ENCODE measurements around the gene PHF11. TPM values are rescaled to one million over a fixed set of nuclear protein-coding genes. Genes with fewer than 3 reads are reported as not detected.

The PHF11 gene
- total RNA-seq, 1 donor from 2014 or later: 6.6 TPM

GRCh38 chr13:49466292-49466838 lies 29.4 kb upstream of the PHF11 start:
- H3K4me1 ChIP-seq: no peaks in the 10 kb centered on the region
- no peaks in the 10 kb centered on the region for H3K9me3 ChIP-seq (ENCODE audit: low read depth)
- H3F3A ChIP-seq (ENCODE audit: low read depth): no peaks in the 10 kb centered on the region
- peaks cover 14% of the 10 kb centered on the region for H3K36me3 ChIP-seq
- Mint-ChIP-seq H3K4me3 (no peak overlapping the region), H3K27ac (no peak overlapping the region), H3K27me3 (ENCODE audit: insufficient read depth, low read depth) (no peaks in the 10 kb centered on the region), H3K4me1 (no peaks in the 10 kb centered on the region), H3K9me3 (peaks cover 11% of the 10 kb centered on the region), H3K36me3 (peaks cover 32% of the 10 kb centered on the region)
- no peak overlapping the region for H3K9ac ChIP-seq
- H3K79me2 ChIP-seq (ENCODE audit: low read depth): no peaks in the 10 kb centered on the region
- DNase-seq (ENCODE audit: low spot score): no peak
- H3K27me3 ChIP-seq: no peaks in the 10 kb centered on the region
- TF ChIP-seq, protein P1, sequence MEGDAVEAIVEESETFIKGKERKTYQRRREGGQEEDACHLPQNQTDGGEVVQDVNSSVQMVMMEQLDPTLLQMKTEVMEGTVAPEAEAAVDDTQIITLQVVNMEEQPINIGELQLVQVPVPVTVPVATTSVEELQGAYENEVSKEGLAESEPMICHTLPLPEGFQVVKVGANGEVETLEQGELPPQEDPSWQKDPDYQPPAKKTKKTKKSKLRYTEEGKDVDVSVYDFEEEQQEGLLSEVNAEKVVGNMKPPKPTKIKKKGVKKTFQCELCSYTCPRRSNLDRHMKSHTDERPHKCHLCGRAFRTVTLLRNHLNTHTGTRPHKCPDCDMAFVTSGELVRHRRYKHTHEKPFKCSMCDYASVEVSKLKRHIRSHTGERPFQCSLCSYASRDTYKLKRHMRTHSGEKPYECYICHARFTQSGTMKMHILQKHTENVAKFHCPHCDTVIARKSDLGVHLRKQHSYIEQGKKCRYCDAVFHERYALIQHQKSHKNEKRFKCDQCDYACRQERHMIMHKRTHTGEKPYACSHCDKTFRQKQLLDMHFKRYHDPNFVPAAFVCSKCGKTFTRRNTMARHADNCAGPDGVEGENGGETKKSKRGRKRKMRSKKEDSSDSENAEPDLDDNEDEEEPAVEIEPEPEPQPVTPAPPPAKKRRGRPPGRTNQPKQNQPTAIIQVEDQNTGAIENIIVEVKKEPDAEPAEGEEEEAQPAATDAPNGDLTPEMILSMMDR (IDR thresholded peaks at IDR 0.05): no peak
- TF ChIP-seq EZH2phosphoT487 (IDR thresholded peaks at IDR 0.05): no peak
- no peak for TF ChIP-seq EZH2 (IDR thresholded peaks at IDR 0.05)
- no peak overlapping the region for H3K4me2 ChIP-seq
- H3K4me3 ChIP-seq: no peak overlapping the region
- no peaks in the 10 kb centered on the region for H4K20me1 ChIP-seq (ENCODE audit: low read depth)
- no peak overlapping the region for H3K27ac ChIP-seq
- no peak overlapping the region for H2AFZ ChIP-seq (replicated peaks)

DNA sequence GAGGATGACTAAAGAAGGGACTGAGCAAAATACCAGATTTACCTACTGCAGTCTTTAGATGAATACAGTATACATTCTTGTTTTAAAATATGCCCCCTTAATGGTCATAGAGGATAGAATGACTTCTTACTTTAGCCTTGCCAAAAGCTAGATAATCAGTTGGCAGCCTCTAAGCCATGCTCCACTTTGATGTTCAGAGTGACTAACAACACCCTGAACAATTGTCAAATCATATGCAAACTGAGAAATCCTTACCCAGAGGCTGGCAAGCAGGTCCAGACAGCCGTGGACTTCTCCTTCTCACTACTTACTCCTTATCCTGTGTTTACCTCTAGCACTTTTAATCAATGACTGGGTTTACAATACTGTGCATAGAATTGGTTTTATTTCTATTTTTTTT lies 23.6 kb upstream of the PHF11 start:
- Mint-ChIP-seq H3K4me1 (no peaks in the 10 kb centered on the region), H3K4me3 (no peak overlapping the region), H3K27me3 (ENCODE audit: insufficient read depth, low read depth) (no peaks in the 10 kb centered on the region), H3K36me3 (peaks cover 5% of the 10 kb centered on the region), H3K9me3 (no peaks in the 10 kb centered on the region), H3K27ac (no peak overlapping the region)
- no peak overlapping the region for H3K4me2 ChIP-seq
- no peak overlapping the region for H3K27ac ChIP-seq
- no peak overlapping the region for H3K4me3 ChIP-seq
- H3K79me2 ChIP-seq (ENCODE audit: low read depth): no peaks in the 10 kb centered on the region
- no peaks in the 10 kb centered on the region for H3K27me3 ChIP-seq
- no peaks in the 10 kb centered on the region for H3F3A ChIP-seq (ENCODE audit: low read depth)
- no peak overlapping the region for H2AFZ ChIP-seq (replicated peaks)
- H3K4me1 ChIP-seq: no peaks in the 10 kb centered on the region
- no peak overlapping the region for H3K9ac ChIP-seq
- TF ChIP-seq EZH2 (IDR thresholded peaks at IDR 0.05) (no peak), EZH2phosphoT487 (IDR thresholded peaks at IDR 0.05) (no peak)
- TF ChIP-seq, protein P1 (IDR thresholded peaks at IDR 0.05): no peak
- H4K20me1 ChIP-seq (ENCODE audit: low read depth): no peaks in the 10 kb centered on the region
- H3K9me3 ChIP-seq (ENCODE audit: low read depth): no peaks in the 10 kb centered on the region
- DNase-seq (ENCODE audit: low spot score): no peak
- peaks cover 5% of the 10 kb centered on the region for H3K36me3 ChIP-seq

DNA sequence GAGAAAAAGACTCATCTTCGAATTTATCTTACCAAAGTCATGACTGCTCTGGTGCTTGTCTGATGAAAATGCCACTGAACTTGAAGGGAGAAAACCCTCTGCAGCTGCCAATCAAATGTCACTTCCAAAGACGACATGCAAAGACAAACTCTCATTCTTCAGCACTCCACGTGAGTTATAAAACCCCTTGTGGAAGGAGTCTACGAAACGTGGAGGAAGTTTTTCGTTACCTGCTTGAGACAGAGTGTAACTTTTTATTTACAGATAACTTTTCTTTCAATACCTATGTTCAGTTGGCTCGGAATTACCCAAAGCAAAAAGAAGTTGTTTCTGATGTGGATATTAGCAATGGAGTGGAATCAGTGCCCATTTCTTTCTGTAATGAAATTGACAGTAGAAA lies 19.2 kb upstream of the PHF11 start:
- Histone ChIP-seq H3K4me3 (no peak overlapping the region), H3K9me3 (ENCODE audit: low read depth) (no peaks in the 10 kb centered on the region), H2AFZ (replicated peaks) (no peak overlapping the region), H3K27ac (no peak overlapping the region), H3F3A (ENCODE audit: low read depth) (no peaks in the 10 kb centered on the region), H4K20me1 (ENCODE audit: low read depth) (no peaks in the 10 kb centered on the region), H3K36me3 (no peaks in the 10 kb centered on the region), H3K27me3 (no peaks in the 10 kb centered on the region), H3K79me2 (ENCODE audit: low read depth) (no peaks in the 10 kb centered on the region), H3K9ac (no peak overlapping the region), H3K4me2 (no peak overlapping the region), H3K4me1 (no peaks in the 10 kb centered on the region)
- H3K4me3 Mint-ChIP-seq: no peak overlapping the region
- peaks cover 3% of the 10 kb centered on the region for H3K36me3 Mint-ChIP-seq
- H3K4me1 Mint-ChIP-seq: no peaks in the 10 kb centered on the region
- DNase-seq (ENCODE audit: low spot score): no peak
- no peak overlapping the region for H3K27ac Mint-ChIP-seq
- H3K27me3 Mint-ChIP-seq (ENCODE audit: insufficient read depth, low read depth): no peaks in the 10 kb centered on the region
- H3K9me3 Mint-ChIP-seq: no peaks in the 10 kb centered on the region
- TF ChIP-seq EZH2phosphoT487 (IDR thresholded peaks at IDR 0.05) (no peak), EZH2 (IDR thresholded peaks at IDR 0.05) (no peak)
- TF ChIP-seq, protein P1 (IDR thresholded peaks at IDR 0.05): no peak

All from neural progenitor cell (in vitro differentiated cells).